Upper lobe of right lung (tissue), 1 donor: ENCODE results near the gene SANBR. TPM values are rescaled to one million over a fixed set of nuclear protein-coding genes. Genes with fewer than 3 reads are reported as not detected.
"Not testable (repeated sequence)": the region's sequence is repeated elsewhere in the genome, so short reads cannot be mapped to it uniquely, and the experiment has no call there.

Source experiments
- ATAC-seq: fragments of 200-7000 bp; cut with Tn5 transposase; one replicate; pipeline ENCODE4 v1.9.1; 2020; ENCODE audit warnings: mild to moderate bottlenecking, moderate library complexity
- DNase-seq: peaks from one replicate; pipeline ENCODE4 v3.0.0-alpha.2; 2020
- H3K27ac ChIP-seq: fragments of 200-600 bp; one replicate; pipeline ENCODE4 v1.8.0; 2022
- H3K27me3 ChIP-seq: fragments of 200-600 bp; one replicate; pipeline ENCODE4 v1.8.0; 2022; ENCODE audit warnings: mild to moderate bottlenecking
- H3K36me3 ChIP-seq: fragments of 200-600 bp; one replicate; pipeline ENCODE4 v1.8.0; 2022
- H3K4me1 ChIP-seq: fragments of 200-600 bp; one replicate; pipeline ENCODE4 v1.8.0; 2022
- H3K4me3 ChIP-seq: fragments of 200-600 bp; one replicate; pipeline ENCODE4 v1.8.0; 2022; ENCODE audit warnings: mild to moderate bottlenecking
- H3K9me3 ChIP-seq: fragments of 200-600 bp; one replicate; pipeline ENCODE4 v1.8.0; 2022
- intact Hi-C: fragments of 100-400 bp; cut with DNase I; formaldehyde crosslinking; loops from one replicate; pipeline ENCODE4 v1.11.0; 2022
- total RNA-seq: library from RNA; stranded (reverse); fragmentation: NEBNext Ultra II Directional; extraction: Animal tissue kit (Norgen Biotek cat#: 25700); gene quantifications from one replicate; pipeline ENCODE4 v1.2.1, GENCODE V29; 2021
- TF ChIP-seq, protein P1 (sequence below): fragments of 200-600 bp; IDR thresholded peaks from one replicate; pipeline ENCODE4 v1.8.0; 2022; ENCODE audit warnings: antibody characterized with exemption
- donor health status: DM: no; HTN: yes; CAD: no; lungs with severe emphysema.

Gene SANBR
- total RNA-seq, 1 donor from 2014 or later, result 11.1 TPM

DNA sequence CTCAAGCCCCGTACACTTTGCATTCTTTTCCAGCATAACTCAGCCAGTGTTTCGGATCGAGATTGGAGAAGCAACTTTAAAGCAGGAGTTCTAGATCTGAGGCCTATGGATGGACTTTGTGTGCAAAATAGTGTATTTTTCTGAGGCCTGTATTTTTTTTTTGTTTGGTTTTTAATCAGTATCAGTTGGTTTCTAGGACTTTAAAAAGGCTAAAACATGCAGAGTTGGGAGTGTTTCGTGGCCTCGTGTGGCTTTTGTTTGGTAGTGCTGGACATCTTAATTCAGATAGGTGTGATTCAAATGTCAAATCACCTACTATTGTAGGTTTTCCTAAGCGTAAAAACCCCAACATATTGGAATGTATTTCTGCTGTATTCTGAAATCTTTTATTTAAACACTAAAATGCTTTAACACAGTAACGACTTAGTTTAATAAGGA lies 47.3 kb upstream of the SANBR start:
- Histone ChIP-seq H3K4me1 (peaks cover 26% of the 10 kb centered on the region), H3K36me3 (no peaks in the 10 kb centered on the region), H3K9me3 (no peaks in the 10 kb centered on the region), H3K27me3 (no peaks in the 10 kb centered on the region), H3K4me3 (peak overlapping the region; percentile 92), H3K27ac (peak overlapping the region; percentile 91)
- ATAC-seq (no peak), DNase-seq (no peak)
- TF ChIP-seq, protein P1, sequence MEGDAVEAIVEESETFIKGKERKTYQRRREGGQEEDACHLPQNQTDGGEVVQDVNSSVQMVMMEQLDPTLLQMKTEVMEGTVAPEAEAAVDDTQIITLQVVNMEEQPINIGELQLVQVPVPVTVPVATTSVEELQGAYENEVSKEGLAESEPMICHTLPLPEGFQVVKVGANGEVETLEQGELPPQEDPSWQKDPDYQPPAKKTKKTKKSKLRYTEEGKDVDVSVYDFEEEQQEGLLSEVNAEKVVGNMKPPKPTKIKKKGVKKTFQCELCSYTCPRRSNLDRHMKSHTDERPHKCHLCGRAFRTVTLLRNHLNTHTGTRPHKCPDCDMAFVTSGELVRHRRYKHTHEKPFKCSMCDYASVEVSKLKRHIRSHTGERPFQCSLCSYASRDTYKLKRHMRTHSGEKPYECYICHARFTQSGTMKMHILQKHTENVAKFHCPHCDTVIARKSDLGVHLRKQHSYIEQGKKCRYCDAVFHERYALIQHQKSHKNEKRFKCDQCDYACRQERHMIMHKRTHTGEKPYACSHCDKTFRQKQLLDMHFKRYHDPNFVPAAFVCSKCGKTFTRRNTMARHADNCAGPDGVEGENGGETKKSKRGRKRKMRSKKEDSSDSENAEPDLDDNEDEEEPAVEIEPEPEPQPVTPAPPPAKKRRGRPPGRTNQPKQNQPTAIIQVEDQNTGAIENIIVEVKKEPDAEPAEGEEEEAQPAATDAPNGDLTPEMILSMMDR, result no peak
- intact Hi-C loops, result no loop called here

DNA sequence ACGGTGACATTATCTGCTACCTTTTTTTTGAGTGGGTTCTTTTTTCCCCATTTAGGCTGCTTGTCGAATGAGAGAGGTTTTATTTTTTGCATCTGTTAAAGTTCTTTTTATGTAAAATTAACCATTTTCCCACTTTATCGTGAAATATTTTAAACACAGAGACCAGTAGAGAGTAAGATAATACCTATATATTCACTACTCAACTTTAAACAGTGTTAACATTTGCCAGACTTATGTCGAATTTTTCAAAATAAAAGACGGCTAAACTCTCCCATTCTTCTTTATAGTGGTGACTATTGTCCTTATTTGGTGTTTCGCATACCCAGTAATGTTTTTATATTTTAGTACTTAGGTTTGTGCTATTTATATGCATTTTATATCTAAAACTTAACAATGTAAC lies 46.9 kb upstream of the SANBR start:
- H3K27ac ChIP-seq, result peak overlapping the region; percentile 91
- intact Hi-C loops, result no loop called here
- H3K4me1 ChIP-seq, result peaks cover 26% of the 10 kb centered on the region

DNA sequence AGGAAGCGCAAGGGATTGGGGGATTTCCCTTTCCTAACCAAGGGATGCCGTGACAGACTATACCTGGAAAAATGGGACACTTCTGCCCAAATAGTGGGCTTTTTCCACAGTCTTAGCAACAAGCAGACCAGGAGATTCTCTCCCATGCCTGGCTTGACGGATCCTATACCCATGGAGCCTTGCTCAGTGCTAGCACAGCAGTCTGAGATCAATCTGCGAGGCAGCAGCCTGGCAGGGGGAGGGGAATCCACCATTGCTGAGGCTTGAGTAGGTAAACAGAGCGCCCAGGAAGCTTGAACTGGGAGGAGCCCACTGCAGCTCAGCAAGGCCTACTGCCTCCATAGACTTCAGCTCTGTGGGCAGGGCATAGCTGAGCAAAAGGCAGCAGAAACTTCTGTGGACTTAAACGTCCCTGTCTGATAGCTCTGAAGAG lies 44.4 kb upstream of the SANBR start:
- Histone ChIP-seq H3K27ac (no peak overlapping the region), H3K9me3 (no peaks in the 10 kb centered on the region), H3K36me3 (peaks cover 4% of the 10 kb centered on the region), H3K4me3 (no peak overlapping the region), H3K27me3 (no peaks in the 10 kb centered on the region), H3K4me1 (peaks cover 21% of the 10 kb centered on the region)
- TF ChIP-seq, protein P1, result no peak
- ATAC-seq, result no peak
- intact Hi-C loops, result no loop called here
- DNase-seq, result no peak

More for the DNA sequence above, 46.9 kb upstream of the SANBR start:
- no peaks in the 10 kb centered on the region for H3K9me3 ChIP-seq
- DNase-seq, result no peak
- ATAC-seq, result no peak
- H3K4me3 ChIP-seq, result peak overlapping the region; percentile 92
- TF ChIP-seq, protein P1, result no peak
- H3K27me3 ChIP-seq, result no peaks in the 10 kb centered on the region
- peaks cover under 1% of the 10 kb centered on the region for H3K36me3 ChIP-seq

DNA sequence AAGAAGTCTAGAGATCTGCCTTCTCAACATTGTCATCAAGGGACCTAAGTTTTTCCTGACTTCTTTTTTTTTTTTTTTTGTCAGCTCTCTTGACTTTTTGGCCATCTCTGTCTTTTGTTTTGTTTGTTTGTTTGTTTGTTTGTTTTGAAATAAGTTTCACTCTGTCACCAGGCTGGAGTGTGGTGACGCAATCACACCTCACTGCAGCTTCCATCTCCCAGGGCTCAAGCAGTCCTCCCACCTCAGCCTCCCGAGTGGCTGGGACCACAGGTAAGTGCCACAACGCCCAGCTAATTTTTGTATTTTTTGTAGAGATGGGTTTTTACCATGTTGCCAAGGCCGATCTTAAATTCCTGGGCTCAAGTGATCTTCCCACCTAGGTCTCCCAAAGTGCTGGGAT lies 42.0 kb upstream of the SANBR start:
- Histone ChIP-seq H3K4me3 (no peak overlapping the region), H3K4me1 (peaks cover 16% of the 10 kb centered on the region), H3K36me3 (peaks cover 4% of the 10 kb centered on the region), H3K27ac (no peak overlapping the region), H3K27me3 (no peaks in the 10 kb centered on the region), H3K9me3 (no peaks in the 10 kb centered on the region)
- ATAC-seq (no peak), DNase-seq (no peak)
- intact Hi-C loops, result no loop called here
- TF ChIP-seq, protein P1, result no peak

DNA sequence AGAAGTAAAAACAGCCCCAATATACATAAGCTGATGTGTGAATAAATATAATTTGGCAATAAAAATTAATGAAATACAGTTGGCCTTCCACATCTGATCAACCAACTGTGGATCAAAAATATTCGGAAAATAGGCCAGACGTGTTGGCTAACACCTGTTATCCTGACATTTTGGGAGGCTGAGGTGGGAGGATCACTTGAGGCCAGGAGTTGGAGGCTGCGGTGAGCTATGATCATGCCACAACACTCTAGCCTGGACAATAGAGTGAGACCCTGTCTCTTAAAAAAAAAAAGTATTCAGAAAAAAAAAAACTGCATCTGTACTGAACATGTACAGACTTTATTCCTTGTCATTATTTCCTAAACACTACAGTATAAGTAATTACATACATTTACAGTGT lies 36.1 kb upstream of the SANBR start:
- Histone ChIP-seq H3K9me3 (no peaks in the 10 kb centered on the region), H3K27me3 (no peaks in the 10 kb centered on the region), H3K36me3 (peaks cover 36% of the 10 kb centered on the region), H3K4me1 (peaks cover 5% of the 10 kb centered on the region), H3K4me3 (no peak overlapping the region), H3K27ac (no peak overlapping the region)
- no peak for ATAC-seq
- DNase-seq, result no peak
- TF ChIP-seq, protein P1, result no peak
- intact Hi-C loops, result no loop called here

DNA sequence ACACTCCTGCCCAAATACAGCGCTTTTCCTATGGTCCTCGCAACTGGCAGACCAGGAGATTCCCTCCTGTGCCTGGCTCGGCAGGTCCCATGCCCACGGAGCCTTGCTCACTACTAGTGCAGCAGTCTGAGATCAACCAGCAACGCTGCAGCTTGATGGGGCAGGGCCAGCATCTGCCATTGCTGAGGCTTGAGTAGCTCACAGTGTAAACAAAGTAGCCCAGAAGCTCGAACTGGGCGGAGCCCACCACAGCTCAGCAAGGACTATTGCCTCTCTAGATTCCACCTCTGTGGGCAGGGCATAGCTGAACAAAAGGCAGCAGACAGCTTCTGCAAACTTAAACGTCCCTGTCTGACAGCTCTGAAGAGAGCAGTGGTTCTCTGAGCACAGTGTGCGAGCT lies 31.1 kb upstream of the SANBR start:
- H3K27ac ChIP-seq, H3K27me3 ChIP-seq, H3K4me1 ChIP-seq, intact Hi-C loops, DNase-seq, ATAC-seq, H3K4me3 ChIP-seq, H3K9me3 ChIP-seq: not testable (repeated sequence)
- peaks cover 50% of the 10 kb centered on the region for H3K36me3 ChIP-seq

DNA sequence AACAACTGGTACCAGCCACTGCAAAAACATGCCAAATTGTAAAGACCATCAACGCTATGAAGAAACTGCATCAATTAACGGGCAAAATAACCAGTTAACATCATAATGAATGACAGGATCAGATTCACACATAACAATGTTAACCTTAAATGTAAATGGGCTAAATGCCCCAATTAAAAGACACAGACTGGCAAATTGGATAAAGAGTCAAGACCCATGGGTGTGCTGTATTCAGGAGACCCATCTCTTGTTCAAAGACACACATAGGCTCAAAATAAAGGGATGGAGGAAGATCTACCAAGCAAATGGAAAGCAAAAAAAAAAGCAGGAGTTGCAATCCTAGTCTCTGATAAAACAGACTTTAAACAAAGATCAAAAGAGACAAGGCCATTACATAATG lies 29.0 kb upstream of the SANBR start:
- H3K36me3 ChIP-seq, result peaks cover 43% of the 10 kb centered on the region
- ATAC-seq, H3K4me3 ChIP-seq, DNase-seq, H3K27ac ChIP-seq, H3K9me3 ChIP-seq, intact Hi-C loops, H3K4me1 ChIP-seq, H3K27me3 ChIP-seq: not testable (repeated sequence)
